Tongue (tissue), 2 donors: ENCODE measurements around the gene RAF1. TPM values are rescaled to one million over a fixed set of nuclear protein-coding genes. Genes with fewer than 3 reads are reported as not detected.
"Not testable (repeated sequence)": the region's sequence is repeated elsewhere in the genome, so short reads cannot be mapped to it uniquely, and the experiment has no call there.

Experiments used
- DNase-seq: peaks from one replicate; pipeline ENCODE4 v3.0.0-alpha.2; 2015
- total RNA-seq: library from RNA; depleted of rRNA; stranded (reverse); fragments of >200 nt; gene quantifications from one replicate; pipeline ENCODE4 v1.2.3, GENCODE V29; 2014

The RAF1 gene
- total RNA-seq, 1 donor from 2014 or later: 156 TPM

- DNase-seq: peak; percentile 27
These were observed 25.8 kb downstream of the RAF1 start for GRCh38 chr3:12638105-12638504.

GRCh38 chr3:12633108-12633507, 30.8 kb downstream of the RAF1 start:
- no peak for DNase-seq

- no peak for DNase-seq
These were observed 31.4 kb downstream of the RAF1 start for GRCh38 chr3:12632523-12632922.

- not testable (repeated sequence) for DNase-seq
These were observed 33.1 kb downstream of the RAF1 start for GRCh38 chr3:12630843-12631242.

- DNase-seq: no peak
These were observed 33.6 kb downstream of the RAF1 start for GRCh38 chr3:12630292-12630691.

GRCh38 chr3:12629560-12629959, 34.4 kb downstream of the RAF1 start:
- no peak for DNase-seq

- no peak for DNase-seq
These were observed 35.1 kb downstream of the RAF1 start for GRCh38 chr3:12628813-12629212.

- no peak for DNase-seq
These were observed 36.5 kb downstream of the RAF1 start for GRCh38 chr3:12627370-12627769.

- DNase-seq: not testable (repeated sequence)
These were observed 39.0 kb downstream of the RAF1 start for GRCh38 chr3:12624964-12625363.

- no peak for DNase-seq
These were observed 39.9 kb downstream of the RAF1 start for GRCh38 chr3:12624056-12624455.

- DNase-seq: no peak
These were observed 41.6 kb downstream of the RAF1 start for GRCh38 chr3:12622335-12622734.

- no peak for DNase-seq
These were observed 43.2 kb downstream of the RAF1 start for GRCh38 chr3:12620729-12621128.

- DNase-seq: no peak
These were observed 43.6 kb downstream of the RAF1 start for GRCh38 chr3:12620305-12620704.

GRCh38 chr3:12618426-12618825, 45.5 kb downstream of the RAF1 start:
- no peak for DNase-seq

GRCh38 chr3:12615266-12615665, 48.7 kb downstream of the RAF1 start:
- no peak for DNase-seq

GRCh38 chr3:12613250-12613649, 50.7 kb downstream of the RAF1 start:
- DNase-seq: no peak

GRCh38 chr3:12612514-12613226, 51.2 kb downstream of the RAF1 start:
- no peak for DNase-seq

- DNase-seq: no peak
These were observed 52.8 kb downstream of the RAF1 start for GRCh38 chr3:12611117-12611516.

- DNase-seq: no peak
These were observed 55.5 kb downstream of the RAF1 start for GRCh38 chr3:12608376-12608775.

GRCh38 chr3:12603969-12604368, 59.9 kb downstream of the RAF1 start:
- no peak for DNase-seq

GRCh38 chr3:12601072-12601471, 62.8 kb downstream of the RAF1 start:
- no peak for DNase-seq

GRCh38 chr3:12598890-12599289, 65.0 kb downstream of the RAF1 start:
- no peak for DNase-seq

- no peak for DNase-seq
These were observed 70.4 kb downstream of the RAF1 start for GRCh38 chr3:12593473-12593872.

- DNase-seq: no peak
These were observed 71.8 kb downstream of the RAF1 start for GRCh38 chr3:12591997-12592715.
